ENCODE results near the gene LYAR.

GRCh38 chr4:4326166-4326565, 36.2 kb upstream of the LYAR start:
- TF ChIP-seq CTCF (conservative IDR thresholded peaks at IDR 0.05) = no peak
- TF ChIP-seq EZH2 (IDR thresholded peaks at IDR 0.05; ENCODE audit: low read depth) = no peak
